Pons (tissue), 1 donor: Measurements from ENCODE around the gene UGT1A4.

Experiments
- DNase-seq: peaks from one replicate; pipeline ENCODE4 v3.0.0-alpha.2; 2016; ENCODE audit warnings: low spot score

The UGT1A4 gene

DNA sequence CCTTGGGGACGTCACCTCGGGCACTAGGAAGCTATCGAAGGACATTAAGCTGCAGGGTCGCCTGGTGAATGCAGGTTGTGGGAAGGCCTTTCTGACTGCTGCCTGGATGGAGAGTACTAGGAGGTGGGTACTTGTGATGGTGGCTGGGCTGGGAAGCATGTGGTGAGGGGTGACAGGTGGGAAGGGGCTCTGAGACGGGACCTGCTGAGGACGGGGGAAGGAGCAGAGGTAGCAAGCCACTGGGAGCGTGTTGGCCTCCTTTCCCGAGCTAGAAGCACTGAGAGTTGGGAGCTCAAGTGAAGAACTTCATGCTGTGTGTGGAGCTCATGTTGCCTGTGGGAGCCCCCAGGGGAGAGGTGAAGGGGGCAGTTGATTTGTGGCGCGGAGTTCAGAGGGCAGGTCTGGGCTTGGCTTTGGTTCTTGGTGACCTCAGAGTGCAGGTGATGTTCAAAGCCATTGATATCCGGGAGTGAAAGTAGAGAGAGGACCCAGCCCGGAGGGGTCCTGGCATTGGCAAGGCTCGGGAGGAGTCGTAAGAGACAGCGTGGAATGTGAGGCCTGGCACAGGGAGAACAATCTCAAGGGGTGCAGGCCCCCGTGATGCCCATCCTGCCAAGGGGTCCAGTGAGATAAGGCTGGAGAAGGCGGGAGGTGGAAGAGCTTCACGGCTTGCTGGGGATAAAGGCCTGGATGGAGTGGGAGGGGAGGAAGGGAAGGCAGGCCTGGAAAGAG lies 72.8 kb downstream of the UGT1A4 start:
- DNase-seq: no peak

DNA sequence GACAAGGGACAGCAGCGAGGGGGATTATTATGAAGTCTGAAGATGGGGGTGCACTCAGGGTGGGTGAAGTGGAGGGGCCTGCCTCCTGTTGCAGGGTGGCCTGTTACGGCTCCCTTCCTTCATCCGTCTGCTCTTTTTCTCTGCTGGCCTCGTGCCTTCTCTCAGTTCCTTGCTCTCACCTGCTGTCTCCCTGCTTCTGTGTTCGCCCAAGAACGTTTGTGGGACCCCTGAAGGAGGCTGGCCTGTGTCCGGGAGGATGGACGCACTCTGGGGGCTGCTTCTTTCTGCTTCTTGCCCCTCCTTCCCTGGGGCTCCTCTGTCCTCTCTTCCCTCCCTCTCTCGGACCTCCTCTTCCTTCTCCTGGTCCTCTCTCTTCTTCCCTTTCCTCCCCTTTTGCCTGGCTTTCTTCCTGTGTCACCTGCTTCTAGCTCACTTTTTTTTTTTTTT lies 73.4 kb downstream of the UGT1A4 start:
- no peak for DNase-seq

DNA sequence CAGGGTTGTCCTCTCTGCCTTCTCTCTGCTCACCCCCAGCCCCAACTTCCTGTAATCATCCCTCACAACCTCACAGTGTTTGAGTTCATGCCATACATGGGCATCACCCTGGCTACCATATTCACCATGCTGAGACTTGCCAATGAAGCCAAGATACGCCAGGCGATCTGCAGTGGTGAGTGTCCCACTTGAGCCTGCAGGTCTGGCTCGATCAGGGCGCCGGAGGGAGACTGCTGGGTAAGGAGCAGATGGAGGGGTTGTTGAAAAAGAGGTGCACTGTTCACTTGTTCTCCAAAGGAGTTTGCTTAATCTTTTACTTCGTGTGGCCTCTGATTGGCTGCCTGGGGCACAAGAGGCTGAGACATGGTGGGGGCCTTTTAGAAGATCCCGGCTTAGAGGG lies 74.2 kb downstream of the UGT1A4 start:
- no peak for DNase-seq

DNA sequence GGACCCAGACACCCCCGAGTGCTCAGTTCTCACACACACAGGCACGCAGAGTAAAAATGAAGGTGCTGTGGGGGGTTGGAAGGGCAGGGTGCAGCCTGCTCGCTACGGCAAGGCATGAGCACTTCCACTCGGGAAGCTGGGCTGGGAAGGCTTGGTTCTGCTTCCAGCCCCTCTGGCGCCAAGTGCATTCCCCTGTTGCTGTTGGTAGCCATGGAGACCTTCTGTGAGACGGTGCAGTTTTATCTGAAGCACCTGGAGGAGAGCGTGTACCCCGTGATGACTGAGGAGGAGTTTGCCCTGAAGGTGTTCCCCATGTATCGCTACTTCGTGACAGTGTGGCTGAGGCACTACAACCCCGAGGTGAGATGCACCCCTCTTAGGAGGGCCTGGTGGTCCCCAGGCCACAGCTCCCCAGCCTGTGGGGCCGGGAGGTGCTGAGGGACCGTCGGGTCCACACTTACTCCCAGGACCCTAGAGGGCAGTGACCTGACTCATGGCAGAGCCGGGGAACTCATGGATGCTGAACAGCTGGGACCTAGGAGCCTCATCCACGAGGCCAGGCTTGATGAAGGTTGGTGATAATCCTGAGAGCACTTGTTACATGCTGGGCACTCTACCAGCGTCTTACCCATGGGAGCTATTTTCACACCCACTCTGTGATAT lies 75.1 kb downstream of the UGT1A4 start:
- DNase-seq: no peak

DNA sequence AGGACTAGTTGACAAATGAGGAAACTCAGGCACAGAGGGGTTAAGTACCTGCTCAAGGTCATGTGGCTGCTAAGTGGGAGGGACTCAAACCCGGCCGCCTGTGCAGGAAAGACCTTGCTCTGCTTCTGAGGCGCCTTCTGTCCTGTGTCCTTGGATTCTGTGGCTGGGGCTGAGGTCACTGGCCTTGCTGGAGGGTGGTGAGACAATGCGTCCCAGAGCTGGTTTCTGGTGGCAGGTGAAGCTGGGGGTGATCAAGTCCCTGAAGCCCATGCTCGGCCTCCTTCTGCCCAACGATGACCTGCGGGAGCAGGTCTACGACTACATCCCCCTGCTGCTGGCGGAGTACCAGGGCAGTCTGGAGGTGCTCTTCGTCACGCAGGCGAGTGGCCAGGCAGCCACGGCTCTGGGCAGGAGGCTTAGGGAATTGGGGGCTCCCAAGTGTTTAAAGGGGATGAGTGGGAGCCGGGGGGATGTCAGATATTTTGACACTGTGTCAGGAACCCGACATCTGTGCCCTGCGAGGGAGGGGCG lies 75.7 kb downstream of the UGT1A4 start:
- DNase-seq: no peak

DNA sequence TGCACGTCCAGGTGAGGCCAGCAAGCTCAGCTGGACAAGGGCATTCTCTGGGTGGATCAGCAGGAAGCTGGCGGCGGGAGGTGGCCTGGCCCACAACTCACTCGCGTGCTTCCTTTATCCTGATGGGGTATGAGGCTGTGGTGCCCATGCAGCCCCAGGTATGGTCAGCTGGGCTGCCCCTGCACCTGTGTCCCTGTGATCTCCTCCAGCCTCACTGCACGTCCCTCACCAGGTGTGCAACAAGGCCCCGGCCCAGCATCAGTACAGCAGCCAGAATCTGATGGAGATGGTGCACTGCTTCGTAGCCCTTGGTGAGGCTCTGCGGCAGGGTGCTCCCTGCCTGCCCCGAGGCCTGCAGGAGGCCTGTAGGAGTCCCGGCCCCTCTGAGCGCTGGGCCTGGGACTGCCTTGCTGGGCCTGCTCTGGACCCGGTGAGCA lies 77.2 kb downstream of the UGT1A4 start:
- no peak for DNase-seq

DNA sequence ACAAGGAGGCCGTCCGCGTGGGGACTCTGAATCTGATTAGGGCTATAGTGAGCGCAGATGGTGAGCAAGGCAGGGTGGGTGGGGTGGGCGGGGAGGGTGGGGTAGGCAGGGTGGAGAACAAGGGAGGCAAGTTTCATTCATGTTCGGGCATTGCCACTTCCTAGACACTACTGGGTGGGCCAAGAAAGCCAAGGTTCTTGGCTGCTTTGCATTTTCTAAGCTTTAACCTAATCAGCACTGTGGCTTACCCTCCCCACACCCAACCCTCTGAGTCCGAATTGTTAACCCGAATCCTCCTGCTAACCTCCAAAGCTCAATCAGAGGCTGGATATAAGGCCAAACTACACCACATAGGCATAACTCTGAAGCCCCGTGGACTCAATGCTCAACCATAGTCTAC lies 77.7 kb downstream of the UGT1A4 start:
- DNase-seq: no peak

DNA sequence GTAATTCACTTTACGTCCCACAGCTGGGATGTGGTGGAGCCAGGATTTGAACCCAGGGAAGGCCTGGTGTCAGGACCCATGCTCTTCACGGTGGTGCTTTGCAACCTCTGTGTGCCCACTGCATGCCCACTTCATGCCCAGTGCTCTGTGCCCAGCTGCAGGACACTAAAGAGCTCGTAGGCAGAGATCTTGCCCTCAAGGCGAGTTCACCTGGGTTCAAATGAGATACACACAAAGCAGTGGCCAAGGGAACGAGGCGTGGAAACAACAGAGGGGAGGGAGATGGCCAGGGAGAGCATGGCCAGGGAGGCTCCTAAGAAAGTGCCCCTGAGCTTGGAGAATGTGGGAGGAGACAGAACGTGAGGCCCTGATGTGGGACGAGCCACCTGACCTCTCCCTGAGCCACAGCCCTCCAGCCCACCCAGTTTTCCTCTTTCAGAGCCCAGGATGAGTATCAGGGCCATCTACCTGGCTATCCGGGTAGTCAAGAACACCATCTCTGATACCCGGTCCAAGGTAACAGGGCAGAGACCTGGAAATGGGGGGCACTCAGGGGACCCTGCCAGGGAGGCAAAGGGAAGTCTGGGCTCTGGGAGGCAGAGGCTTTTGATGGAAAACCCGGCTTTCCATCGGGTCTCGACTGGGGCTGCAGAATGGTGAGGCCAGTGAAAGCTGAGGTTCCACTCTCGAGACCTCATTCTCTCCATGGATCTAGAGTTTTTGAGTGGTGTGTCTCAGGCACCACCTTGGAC lies 80.0 kb downstream of the UGT1A4 start:
- no peak for DNase-seq

DNA sequence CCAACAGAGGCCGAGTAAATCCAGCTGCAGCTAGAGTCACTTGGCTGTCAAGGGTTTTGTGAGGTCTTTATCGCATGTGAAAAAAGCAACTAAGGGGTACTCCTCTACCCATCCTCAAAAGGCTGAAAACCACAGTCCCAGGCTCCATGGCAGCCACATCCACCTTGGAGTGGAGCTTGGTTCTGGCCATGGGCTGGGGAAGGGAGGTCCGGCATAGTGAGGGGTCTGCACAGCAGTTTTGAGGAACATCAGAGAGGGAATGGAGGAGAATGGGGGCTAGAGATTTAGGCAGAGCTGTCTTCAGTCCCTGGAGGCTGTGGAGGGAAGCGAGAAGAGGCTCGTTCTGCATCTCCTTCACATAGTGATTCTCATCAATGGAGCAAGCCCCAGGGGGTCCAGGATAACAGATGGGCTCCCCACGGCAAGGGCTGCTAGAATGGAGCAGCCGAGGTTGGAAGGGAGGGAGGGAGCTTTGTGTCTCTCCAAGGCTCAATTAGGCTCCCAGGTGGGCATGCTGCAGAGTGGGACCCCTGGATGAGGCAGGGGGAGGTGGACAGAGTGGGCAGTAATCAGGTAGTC lies 80.6 kb downstream of the UGT1A4 start:
- DNase-seq: no peak

DNA sequence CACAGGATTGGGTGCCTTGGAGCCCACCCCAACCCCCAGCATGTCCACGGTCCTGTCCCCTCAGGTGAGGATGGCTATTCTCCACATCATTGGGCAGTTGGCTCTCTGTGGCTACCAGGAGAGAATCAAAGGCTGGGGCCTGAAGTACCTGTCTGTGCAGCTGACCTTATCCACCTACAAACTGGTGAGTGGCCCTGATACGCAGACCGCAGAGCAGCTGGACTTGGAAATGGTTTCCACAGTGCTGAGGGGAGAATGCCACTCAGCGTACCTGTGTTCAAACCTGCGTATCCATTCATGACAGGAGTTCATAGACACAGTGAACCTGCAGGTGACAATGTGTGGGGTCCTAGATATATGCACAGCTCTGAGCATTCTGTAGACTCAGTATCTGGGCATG lies 81.2 kb downstream of the UGT1A4 start:
- DNase-seq: no peak

DNA sequence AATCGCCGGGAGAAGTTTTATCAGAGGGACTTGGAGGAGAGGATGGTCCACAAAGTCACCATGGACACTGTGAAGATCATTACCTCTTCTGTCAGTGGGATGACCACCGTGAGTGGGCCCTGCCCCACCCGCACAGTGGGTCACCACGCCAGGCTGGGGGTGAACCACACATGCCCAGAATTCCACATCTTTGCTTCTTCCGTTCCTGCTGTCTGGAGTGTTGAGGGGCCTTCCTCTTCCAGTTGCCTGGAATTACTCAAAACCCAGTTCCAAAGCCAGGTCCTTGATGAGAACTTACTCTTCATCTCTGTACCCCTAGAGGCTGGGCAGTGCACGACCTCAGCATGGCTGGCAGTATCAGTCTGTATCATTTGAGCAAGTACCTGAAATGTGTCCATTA lies 81.7 kb downstream of the UGT1A4 start:
- no peak for DNase-seq

DNA sequence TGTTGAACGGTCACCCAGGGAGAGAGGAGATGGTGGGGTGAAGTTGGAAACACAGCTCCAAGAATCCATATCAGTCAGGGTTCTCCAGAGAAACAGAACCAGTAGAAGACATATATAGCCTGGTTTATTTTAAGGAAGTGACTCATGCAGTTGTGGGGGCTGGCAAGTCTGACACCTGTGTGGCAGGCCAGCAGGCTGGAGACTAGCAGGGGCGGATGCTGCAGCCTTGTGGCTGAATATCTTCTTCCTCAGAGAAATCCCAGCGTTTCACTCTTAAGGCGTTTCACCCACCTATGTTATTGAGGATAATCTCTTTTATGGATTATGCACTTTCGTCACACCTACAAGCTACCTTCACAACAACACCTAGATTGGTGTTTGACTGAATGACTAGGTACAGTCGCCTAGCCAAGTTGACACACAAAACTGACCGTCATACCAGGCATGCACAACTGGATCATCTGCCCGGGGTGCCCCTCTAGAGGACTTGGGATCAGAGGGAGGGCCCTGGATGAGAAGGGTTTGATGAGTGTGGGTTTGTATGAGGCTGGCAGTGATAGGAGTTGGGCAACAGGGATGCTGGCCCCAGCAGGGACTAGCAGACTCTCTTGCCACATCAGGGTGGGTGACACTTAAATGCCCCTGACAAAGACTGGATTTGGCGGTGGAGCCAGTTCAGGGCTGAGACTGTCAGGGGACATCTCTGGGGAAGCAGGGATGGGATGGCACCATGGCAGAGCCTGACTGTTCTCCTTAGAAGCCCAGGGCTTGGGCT lies 83.0 kb downstream of the UGT1A4 start:
- no peak for DNase-seq

DNA sequence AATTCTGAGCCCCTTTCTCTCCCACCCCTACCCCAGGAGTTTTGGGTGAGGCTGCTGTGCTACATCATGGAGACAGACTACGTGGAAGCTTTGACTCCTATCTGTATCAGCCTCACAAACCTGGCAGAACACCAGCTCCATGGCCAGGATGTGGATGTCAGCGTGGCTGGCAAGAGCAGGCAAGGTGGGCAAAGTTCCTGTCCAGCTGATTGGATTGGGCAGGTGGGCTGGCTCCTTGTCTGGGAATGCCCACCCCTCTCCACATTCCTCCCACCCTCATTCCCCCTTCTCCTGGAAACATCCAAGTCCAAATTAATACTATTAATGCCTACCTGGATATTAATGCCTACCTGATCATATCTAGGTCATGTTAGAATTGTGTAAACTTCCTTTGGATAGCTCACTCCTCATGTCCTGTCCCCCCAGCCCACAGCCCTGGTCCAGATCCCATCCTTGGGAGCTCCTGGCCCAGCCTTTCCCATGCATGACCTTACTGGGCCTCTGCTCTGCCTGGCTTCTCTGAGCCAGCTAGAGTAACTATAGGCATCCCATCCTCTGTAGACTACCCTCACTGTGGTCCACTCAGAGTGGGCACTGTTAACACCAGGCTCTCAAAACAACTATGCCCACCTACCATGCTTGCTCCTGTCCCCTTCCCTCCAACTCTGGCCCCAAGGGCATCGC lies 83.7 kb downstream of the UGT1A4 start:
- no peak for DNase-seq

DNA sequence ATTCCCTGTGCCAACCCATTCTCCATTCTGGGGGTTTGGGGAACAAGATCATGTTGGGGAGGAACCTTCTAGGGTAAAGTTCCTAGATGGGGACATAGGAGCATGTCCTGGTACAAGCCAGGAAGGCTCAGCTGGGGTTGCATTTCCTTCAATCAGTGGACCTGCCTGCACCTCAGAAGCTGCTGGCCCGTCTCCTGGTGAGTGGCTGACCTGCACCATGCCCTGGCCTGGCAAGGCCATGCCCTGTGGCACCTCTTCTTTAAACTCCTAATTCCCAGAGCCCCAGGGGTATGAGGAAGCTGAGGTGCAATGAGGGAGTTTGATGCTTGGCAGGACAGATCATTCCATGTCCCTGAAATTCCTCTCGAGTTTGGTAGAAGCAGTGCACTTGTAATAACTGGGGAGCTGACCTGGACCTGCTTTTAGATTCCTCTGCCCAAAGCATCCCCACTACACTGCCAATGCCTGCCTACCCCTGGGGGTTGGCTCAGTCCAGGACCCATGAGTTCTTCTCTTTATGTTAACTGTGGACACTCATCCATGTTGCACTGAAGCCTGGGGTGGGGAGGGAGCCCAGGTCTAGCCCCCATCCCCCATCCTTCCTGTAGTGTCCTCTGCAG lies 84.9 kb downstream of the UGT1A4 start:
- DNase-seq: no peak

DNA sequence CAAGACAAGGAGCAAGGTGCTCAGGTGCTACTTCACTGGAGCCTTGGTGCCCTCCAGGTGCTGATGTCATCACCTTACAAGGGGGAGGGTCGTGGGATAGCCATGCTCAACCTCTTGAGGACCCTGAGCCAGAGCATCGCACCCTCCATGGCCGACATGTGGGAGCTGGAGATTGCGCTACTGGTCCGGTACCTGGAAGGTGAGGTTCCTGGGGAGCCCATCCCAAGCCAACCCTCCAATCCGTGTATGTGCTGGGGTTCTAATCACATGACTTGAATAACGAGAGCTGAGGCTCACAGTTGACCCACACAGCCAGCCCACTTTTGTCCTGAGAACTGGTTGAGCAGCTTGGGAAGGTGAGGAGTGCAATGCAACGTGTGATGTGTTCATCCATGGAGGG lies 85.5 kb downstream of the UGT1A4 start:
- DNase-seq: no peak

DNA sequence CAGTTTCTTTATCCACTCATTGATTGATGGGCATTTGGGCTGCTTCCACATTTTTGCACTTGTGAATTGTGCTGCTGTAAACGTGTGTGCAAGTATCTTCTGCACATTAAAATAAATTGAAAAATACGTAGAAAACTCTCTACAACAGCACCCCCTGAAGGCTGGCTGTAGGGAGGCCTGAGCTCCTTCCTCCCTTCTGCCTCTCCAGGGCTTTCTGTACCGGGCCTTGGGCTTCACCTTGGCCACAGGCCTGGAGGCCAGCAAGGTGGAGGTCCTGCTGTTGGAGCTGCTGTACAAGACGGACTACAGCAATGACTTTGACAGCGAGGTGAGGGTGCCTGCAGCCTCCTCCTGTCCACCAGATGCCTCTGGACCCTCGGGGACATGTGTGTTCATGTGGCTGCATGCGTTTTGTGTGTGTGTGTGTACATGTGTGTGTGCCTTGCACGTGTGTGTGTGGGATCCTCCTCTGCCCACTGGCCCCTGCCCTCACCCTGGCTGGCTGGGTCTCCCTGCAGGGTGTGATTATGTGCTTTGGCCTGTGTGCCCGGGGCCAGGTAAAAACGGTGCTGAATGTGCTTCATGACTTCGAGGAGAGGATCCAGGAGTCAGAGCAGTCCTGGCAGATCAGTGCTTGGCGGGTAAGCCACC lies 88.8 kb downstream of the UGT1A4 start:
- no peak for DNase-seq

DNA sequence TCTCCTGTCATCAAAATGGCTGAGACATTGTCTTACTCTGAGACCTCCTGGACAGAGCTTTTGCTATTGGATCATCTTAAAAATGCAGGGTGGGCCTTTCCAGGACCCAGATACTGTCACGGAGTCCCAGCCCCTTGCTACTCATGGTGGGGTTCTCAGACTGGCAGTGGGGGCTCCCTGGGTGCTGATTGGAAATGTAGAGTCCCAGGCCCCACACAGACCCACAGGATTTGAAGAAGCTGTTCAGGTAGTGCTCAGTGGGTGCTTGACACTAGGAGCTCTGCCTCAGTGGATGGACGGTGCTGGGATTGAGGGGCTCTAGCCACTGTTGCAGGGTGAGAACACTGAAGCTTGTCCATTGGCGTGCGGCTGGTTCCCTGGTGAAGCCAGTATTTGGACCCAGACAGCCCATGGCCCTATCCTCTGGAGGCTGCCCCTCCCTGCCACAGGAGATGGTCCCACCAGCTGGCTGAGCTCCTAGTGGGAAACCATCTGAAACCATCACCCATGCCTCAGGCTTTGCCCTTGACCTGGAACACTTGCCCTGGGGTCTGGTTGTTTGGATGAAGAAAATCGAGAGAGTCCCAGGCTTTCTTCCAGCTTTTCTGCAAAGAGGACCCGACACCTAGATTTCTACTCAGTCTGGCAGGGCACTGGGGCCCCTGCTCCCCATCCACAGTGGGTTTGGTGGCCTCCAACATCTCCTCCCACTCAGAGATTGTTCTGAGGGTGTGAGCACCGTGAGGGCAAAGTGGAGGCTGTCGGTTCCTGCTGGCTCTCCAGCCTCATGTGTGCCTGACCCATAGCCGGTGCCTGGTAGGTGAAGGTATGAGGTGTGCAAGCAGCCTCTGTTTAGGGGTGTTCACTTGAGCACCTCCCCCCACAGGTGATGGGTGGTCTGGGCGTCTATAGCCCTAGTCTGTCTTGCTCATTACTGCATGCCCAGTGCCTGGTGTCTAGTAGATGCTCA lies 89.7 kb downstream of the UGT1A4 start:
- no peak for DNase-seq

DNA sequence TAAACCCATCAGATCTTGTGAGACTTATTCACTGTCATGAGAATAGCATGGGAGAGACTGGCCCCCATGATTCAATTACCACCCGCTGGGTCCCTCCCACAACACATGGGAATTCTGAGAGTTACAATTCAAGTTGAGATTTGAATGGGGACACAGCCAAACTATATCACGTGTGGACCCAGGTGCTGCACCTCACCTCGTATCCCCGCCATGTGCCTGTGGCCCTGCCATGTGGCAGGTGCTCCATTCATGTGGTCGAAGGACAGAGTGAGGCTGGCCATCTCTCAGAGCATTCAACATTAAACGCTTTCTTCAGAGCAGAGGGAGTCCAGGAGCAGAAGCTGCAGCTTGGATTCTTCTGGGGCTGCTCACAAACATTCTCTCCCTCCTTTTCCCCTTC lies 91.8 kb downstream of the UGT1A4 start:
- no peak for DNase-seq

DNA sequence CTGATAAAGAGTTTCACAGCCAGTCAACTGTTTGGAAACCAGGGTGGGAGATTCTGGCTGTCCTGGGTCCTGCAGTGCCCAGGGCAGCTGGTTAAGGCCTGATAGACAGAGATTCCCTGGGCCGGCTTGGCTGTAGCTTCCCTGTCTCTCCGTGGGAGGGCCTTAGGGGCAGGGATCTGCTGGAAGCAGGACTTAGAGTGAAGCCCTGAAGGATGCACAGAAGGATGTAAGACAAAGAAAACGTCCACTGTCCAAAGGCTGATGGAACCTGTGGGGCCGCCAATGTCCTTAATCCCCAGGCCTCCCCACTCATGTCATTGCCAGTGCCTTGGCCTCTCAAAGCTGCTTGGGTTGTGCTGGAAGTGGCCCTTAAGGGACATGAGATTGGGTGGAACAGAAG lies 92.6 kb downstream of the UGT1A4 start:
- no peak for DNase-seq
